C1 segment of cervical spinal cord (tissue), 14 donors: ENCODE data around the gene PRSS12.
A peak's percentile ranks its signal among the peaks of the same experiment; 100 is the strongest.

Experiments used
- DNase-seq, 14 donors: peaks; one replicate each; lab custom pipeline; 2025; lab: John Stamatoyannopoulos, UW

The PRSS12 gene

GRCh38 chr4:118357601-118358000 is 4.8 kb upstream of the PRSS12 start:
- no peak for DNase-seq

DNA sequence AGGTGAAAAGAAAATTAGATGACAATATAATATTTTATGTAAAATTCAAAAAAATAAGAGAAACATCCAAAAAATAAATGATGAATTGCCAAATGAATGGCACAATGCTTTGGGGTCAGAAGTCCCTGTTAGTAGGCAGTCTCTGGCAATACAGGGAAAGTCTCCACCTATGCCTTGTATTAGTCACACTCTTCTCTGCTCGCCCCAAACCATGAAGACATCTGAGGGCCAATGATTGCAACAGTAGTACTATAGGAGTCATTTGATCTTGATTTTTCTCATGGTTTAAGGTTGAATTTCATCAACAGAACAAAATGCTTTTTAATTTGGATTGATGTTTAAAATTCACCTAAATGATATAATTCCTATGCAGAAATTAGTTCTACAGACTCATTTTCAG is 3.9 kb upstream of the PRSS12 start:
- no peak for DNase-seq

DNA sequence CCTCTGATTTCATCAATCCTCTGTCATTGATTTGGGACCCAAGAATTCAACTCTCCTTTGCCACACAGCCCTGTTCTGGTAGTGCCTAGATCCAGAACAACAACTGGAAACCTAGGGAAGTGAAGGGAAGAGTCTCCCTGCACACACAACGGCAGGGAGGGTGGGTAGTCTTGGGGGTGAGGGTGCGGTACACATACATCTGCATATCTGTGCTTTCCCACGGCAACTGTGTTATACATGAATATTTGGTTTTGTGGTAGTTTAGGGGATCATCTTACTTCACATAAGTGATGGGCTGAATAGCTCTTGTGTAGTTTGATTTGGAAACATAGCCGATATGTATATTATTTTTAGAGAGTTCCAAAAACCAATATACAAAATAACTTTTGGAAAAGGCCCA is 3.3 kb upstream of the PRSS12 start:
- no peak for DNase-seq

DNA sequence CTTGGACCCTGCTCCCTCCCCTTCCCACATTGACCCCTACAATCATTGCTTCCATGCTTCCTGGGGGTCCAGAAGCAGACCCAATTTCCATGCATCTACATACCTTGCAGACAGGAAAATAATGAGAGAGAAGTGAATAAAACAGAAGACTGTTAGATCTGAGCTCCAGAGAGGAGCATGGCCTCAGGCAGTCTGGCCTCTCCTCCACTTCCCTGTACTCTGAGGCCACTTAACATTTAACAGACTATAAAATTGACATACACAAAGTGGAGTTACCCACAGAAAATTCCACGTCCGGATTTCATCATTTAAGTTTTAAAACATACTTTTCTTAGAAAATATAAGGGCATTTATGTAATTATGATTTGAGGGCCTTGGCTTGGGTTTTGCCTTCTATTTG is 2.1 kb upstream of the PRSS12 start:
- no peak for DNase-seq

DNA sequence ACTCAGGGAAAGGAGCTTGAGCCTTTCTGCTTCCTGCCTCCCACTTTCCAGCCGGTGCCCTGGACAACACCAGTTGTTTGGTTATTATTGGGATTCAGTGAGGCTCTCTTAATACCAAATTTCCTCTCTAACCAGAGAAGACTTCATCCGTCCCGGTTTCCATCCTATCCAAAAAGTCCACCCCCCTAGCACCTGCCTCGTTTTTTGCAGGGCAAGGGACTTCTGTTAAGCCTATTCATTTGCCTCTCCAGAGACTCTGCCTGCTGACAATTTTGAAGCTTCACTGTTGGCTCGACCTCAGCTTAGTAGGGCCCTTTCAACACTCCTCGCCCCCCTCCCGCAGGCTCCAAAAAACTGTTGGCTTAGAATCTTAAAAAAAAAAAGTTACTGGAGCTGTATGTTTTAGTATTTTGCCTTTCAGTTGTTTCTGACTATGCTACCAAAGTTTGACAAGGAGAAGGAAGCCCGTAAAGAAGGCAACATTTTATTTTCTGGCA is 779 bp upstream of the PRSS12 start:
- no peak for DNase-seq

DNA sequence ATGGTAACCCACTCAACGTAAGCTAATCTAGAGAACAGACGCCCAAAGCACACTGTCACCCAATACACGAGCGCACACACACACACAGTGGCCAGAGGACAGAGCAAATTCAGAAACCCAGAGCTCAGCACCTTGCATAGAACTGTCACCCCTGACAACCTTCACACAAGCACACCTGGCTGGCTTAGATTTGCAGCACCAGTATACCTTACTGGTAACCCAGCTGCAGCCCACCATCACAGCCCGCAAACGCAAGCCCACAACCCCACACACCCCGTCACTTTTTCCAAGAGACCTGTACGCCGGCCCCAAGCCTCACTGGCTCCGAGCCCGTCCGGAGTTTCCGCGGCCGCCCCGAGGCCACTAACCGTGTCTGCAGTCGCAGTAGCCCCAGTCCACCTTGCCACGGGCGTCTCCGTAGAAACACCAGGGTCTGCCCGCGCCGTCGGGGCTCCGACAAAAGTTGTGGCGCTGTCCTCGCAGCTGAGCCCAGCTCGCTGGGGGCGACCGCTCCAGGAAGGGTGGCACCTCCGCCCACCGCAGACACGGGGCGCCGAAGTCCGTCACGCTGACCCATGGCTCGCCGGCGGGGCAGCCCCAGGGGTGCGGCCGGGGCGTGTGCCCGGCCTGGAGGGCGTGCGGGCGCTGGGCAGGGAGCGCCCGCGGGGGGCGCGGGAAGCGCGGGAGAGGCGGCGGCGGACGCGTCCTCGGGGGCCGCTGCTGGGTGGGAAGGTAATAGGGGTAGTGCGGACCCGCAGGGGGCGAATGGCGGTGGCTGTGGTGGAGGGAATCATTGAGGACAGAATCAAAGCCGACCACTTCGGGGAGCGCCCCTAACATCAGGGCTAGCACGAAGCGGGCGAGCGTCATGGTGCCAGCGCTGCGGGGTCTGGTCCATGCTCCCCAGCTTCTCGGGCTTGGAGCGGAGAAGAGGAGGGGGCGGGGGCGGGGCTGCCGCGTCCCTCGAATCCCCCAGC is 664 bp downstream of the PRSS12 start:
- DNase-seq = peak in 1 of 14 donors; percentile 1

- DNase-seq = no peak
Measured at GRCh38 chr4:118350961-118351360, 1.8 kb downstream of the PRSS12 start.

DNA sequence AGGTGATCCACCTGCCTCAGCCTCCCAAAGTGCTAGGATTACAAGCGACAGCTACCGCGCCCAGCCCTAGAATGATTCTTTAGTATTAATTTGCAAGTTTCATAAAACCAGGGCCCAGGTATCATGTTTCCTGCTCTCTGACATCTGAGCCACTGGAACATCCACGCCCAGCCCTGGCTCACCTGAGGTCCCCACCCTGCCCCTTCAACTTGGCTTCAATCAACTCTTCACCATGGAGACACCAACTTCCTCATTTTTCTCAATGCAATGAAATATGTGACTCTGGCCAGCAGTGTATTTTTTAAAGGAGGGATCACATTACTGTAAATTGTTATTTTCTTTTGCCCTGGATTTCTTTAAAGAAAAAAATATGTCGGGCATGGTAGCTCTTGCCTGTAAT is 3.9 kb downstream of the PRSS12 start:
- no peak for DNase-seq

- DNase-seq = no peak
Measured at GRCh38 chr4:118346495-118346894, 6.3 kb downstream of the PRSS12 start.

DNA sequence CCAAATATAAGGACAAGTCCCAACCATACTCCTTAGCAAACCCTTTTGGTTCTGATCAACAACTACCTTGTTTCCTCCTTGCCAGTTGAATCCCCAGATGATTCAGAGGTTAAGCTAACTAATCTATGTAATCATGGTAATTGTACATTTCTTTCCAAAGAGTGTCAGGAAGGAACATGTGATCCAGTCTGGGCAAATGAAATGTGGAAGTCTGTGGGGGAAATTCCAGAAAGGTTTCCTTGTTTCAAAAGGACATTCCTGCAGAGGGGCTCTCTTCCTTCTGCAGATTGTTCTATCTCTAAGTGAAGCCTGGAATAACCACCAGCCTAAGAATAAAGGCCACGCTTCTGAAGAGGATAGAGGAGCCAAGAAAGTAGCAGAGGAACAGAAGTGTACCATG is 7.0 kb downstream of the PRSS12 start:
- DNase-seq = no peak

DNA sequence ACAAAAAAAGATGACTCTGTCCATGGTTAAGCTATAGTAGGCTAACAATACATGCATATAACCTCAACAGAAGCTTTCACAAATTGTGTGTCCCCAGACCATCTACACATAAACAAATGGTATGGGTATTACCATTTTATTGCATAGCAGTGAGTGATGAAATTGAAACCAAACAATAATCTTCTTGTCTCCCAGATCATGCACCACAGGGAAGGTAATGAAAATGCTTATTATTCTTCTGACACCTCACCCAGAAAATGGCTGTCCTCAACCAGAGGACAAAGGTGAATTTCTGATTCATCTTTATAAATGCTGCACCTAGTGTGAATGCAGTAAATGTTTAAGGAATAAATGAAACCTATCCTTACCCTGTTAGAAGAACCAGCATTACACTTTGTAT is 8.0 kb downstream of the PRSS12 start:
- no peak for DNase-seq

- no peak for DNase-seq
Measured at GRCh38 chr4:118343501-118343900, 9.3 kb downstream of the PRSS12 start.

GRCh38 chr4:118340109-118340508 is 12.7 kb downstream of the PRSS12 start:
- no peak for DNase-seq

- no peak for DNase-seq
Measured at GRCh38 chr4:118338981-118339765, 13.6 kb downstream of the PRSS12 start.

DNA sequence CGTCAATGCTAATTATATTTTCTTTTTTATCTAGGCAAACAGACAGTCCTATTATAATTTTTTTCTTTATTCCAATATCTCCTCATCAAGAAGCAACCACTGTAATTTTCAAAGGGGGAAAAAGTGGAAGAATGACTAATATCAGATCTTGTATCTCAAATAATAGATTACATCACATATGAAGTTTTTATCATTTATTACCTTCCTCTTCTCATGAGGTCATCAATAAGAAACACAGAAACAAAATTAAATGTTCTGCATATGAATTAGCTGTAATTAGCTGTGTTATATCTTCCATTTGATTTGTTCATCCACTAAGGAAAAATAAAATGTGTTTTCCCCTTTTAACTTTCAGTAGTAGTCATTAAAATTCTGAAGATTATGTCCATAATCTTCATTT is 14.3 kb downstream of the PRSS12 start:
- no peak for DNase-seq

DNA sequence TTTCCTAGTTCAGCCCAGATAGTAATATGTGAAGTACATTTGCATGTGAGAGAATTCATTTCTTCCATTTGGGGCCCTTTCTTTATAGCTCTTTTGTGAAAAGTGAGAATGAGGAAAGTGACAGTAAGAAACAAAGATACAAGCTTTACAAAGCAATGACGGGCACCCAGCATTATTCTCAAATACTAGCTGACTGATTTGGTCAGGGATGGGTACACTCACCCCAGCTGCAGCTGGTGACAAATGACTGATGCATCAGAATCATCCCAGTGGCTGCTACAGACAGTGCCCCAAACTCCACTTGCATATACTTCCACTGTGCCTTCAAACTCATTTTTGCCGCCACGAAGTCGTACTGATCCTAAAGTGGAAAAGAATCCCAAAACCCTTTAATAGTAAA is 14.8 kb downstream of the PRSS12 start:
- no peak for DNase-seq

GRCh38 chr4:118335774-118336173 is 17.0 kb downstream of the PRSS12 start:
- DNase-seq = no peak

GRCh38 chr4:118335324-118335723 is 17.5 kb downstream of the PRSS12 start:
- DNase-seq = no peak

GRCh38 chr4:118331352-118331751 is 21.5 kb downstream of the PRSS12 start:
- no peak for DNase-seq

DNA sequence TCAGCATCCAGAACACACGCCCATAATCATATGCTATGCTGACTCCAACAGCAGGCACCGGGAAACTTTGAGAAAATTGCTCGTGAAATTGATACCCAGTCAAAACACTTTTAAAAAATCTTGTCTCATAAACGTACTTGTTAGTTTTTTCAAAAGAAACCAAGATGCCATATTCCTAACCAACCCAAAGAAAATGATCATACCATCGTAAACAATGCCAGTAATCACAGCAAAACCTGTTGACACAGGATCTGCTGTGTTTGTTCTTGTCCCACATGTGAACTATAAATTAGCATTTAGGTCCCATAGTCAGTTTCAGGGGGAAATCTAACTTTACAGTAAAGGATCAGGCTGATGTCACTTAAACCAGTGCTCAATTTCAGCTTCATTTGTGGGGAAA is 23.0 kb downstream of the PRSS12 start:
- no peak for DNase-seq

DNA sequence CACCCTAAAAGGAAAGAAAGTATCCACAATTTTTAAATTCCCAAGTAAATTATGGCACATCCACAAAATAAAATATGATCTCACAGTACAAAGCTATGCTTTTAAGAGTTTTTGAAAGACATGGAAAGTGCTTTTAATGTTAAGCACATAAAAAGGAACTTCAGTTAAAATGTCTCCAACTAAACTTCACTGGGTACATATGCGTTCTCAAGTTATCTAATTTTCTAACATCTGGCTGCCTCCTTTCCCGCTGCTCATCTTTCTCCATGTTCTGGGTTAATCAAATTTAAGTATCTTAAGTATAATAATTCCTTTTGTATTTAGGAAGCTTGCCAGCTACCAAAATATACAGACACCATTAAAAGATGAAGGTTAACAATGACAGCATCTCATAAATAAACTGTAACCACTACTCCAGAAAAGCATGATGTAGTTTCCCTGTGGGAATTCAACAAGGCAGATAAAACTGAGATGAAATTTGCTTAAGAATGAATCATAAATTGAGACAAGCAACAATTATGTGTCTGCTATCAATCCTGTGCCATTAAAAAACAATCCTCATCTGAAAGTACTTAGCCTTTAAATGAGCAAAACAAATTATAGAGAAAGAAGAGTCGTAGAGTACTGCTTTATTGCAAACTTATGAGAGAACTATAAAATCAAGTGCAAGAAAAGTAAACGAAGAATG is 25.1 kb downstream of the PRSS12 start:
- no peak for DNase-seq

DNA sequence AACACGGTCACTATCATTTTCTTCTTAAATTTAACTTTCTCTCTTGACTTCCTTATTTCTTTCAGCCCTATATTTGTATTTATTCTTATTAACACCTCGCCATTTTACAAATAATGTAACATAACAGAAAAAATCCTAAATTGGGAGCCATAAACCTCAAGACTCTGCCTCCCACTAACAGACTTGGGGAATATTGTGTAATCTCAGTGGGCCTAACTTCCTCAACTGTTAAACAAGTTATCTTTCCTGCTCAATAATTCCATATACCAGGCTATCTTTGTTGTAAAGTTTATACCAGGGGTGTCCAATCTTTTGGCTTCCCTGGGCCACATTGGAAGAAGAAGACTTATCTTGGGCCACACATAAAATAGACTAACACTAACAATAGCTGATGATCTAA is 26.2 kb downstream of the PRSS12 start:
- DNase-seq = no peak
